GM12864 (cell line): ENCODE results near the gene METTL8.
"Not testable (repeated sequence)": the region's sequence is repeated elsewhere in the genome, so short reads cannot be mapped to it uniquely, and the experiment has no call there.

ENCODE experiments used
- DNase-seq: peaks from one replicate; pipeline ENCODE4 v3.0.0-alpha.2; 2011; ENCODE audit warnings: low read depth
- H3K4me3 ChIP-seq: 2 replicates; pipeline ENCODE4 v1.5.1; 2011; ENCODE audit warnings: mild to moderate bottlenecking, low read depth, low read length, control low read depth
- CTCF ChIP-seq: IDR thresholded peaks from 2 replicates; pipeline ENCODE4 v1.5.1; 2011; ENCODE audit warnings: low read depth, mild to moderate bottlenecking, moderate library complexity, low read length, control low read depth, inconsistent platforms; ENCODE audit errors: missing control alignments

The METTL8 gene

GRCh38 chr2:171431677-171432167 lies 2.1 kb downstream of the METTL8 start:
- H3K4me3 ChIP-seq = peak overlapping the region; percentile 82; the same call in 1 of the 2 replicates
- no peak for DNase-seq
- TF ChIP-seq CTCF = no peak

- no peak for DNase-seq
- H3K4me3 ChIP-seq = no peak overlapping the region
- no peak for TF ChIP-seq CTCF
Measured at GRCh38 chr2:171430516-171431410, 3.0 kb downstream of the METTL8 start.

- H3K4me3 ChIP-seq, DNase-seq: not testable (repeated sequence)
Measured at GRCh38 chr2:171422710-171423495, 10.9 kb downstream of the METTL8 start.

- no peak for TF ChIP-seq CTCF
- no peak for DNase-seq
- H3K4me3 ChIP-seq = no peak overlapping the region
Measured at GRCh38 chr2:171420728-171421563, 12.8 kb downstream of the METTL8 start.

GRCh38 chr2:171419333-171419732 lies 14.5 kb downstream of the METTL8 start:
- no peak for DNase-seq
- H3K4me3 ChIP-seq = no peak overlapping the region
- no peak for TF ChIP-seq CTCF

GRCh38 chr2:171416009-171416926 lies 17.5 kb downstream of the METTL8 start:
- TF ChIP-seq CTCF = peak; percentile 91
- peak; percentile 94 for DNase-seq
- H3K4me3 ChIP-seq = no peak overlapping the region

- H3K4me3 ChIP-seq = not testable (repeated sequence)
Measured at GRCh38 chr2:171414645-171415044, 19.1 kb downstream of the METTL8 start.

More at GRCh38 chr2:171414645-171415044, 19.1 kb downstream of the METTL8 start:
- not testable (repeated sequence) for DNase-seq
